Panc1 (cell line): ENCODE results near the gene PEPD. TPM values are rescaled to one million over a fixed set of nuclear protein-coding genes. Genes with fewer than 3 reads are reported as not detected.

Source experiments
- ATAC-seq: fragments of 200-7000 bp; cut with Tn5 transposase; 2 replicates; pipeline ENCODE4 v1.9.1; 2020; ENCODE audit warnings: mild to moderate bottlenecking, moderate library complexity
- BruUV-seq: library from RNA; stranded (reverse); fragments of 400-500 nt; replicated peaks from 2 replicates; lab custom pipeline; 2021; lab: Mats Ljungman, UMichigan
- CTCF ChIA-PET: fragments of 300-600 bp; sonication (Branson Sonifier 250); formaldehyde crosslinking; loops from one replicate; lab custom pipeline; 2022; ENCODE audit warnings: antibody characterized with exemption; lab: Charles Lee
- POLR2A ChIA-PET: fragments of 300-600 bp; sonication (Branson Sonifier 250); formaldehyde crosslinking; loops from one replicate; lab custom pipeline; 2022; ENCODE audit warnings: antibody characterized with exemption; lab: Charles Lee
- DNase-seq: peaks from one replicate; pipeline ENCODE4 v3.0.0-alpha.2; 2010; ENCODE audit warnings: low read depth, low spot score
- H3K27ac ChIP-seq: 2 replicates; pipeline ENCODE4 v1.5.1; 2011; ENCODE audit warnings: mild to moderate bottlenecking, low read length, inconsistent platforms
- H3K27me3 ChIP-seq: fragments of 200-500 bp; sonication (Bioruptor generic); 2 replicates; pipeline ENCODE4 v1.6.0; 2014; ENCODE audit warnings: low read length, inconsistent platforms; ENCODE audit not compliant: control insufficient read depth, insufficient read depth
- H3K36me3 ChIP-seq: fragments of 200-500 bp; sonication (Bioruptor generic); 2 replicates; pipeline ENCODE4 v1.5.1; 2014; ENCODE audit warnings: inconsistent platforms, mild to moderate bottlenecking, low read length, moderate library complexity; ENCODE audit not compliant: control insufficient read depth, insufficient read depth
- H3K4me1 ChIP-seq: 2 replicates; pipeline ENCODE4 v1.5.1; 2011; ENCODE audit warnings: inconsistent platforms, mild to moderate bottlenecking, low read length, moderate library complexity; ENCODE audit not compliant: control insufficient read depth, insufficient read depth
- H3K4me3 ChIP-seq, 2 experiments: 2 replicates each; pipeline ENCODE4 v1.5.1; 2011 to 2012; ENCODE audit warnings: low read depth in 2 of 2, low read length in 2 of 2, mild to moderate bottlenecking in 2 of 2, inconsistent platforms in 1 of 2, moderate library complexity in 1 of 2
- H3K9me3 ChIP-seq: fragments of 200-500 bp; sonication (Bioruptor generic); 2 replicates; pipeline ENCODE4 v1.5.1; 2014; ENCODE audit warnings: low read depth, mild to moderate bottlenecking, inconsistent platforms, low read length, moderate library complexity; ENCODE audit not compliant: control insufficient read depth, insufficient read depth
- CTCF ChIP-seq: fragments of 450-650 bp; IDR thresholded peaks from 2 replicates; pipeline ENCODE4 v1.5.1; 2017; ENCODE audit warnings: mild to moderate bottlenecking
- POLR2AphosphoS5 ChIP-seq: IDR thresholded peaks from 2 replicates; pipeline ENCODE4 v1.6.1; 2012; ENCODE audit warnings: mild to moderate bottlenecking, low read depth, low read length, moderate library complexity
- REST ChIP-seq, 2 experiments: IDR thresholded peaks; 2 replicates each; pipeline ENCODE4 v1.6.1; 2011 to 2012; ENCODE audit warnings: low read depth in 2 of 2, control low read depth in 1 of 2, low read length in 1 of 2, mild to moderate bottlenecking in 1 of 2, moderate library complexity in 1 of 2; ENCODE audit not compliant: insufficient read depth in 1 of 2
- SIN3A ChIP-seq: IDR thresholded peaks from 2 replicates; pipeline ENCODE4 v1.6.1; 2012; ENCODE audit warnings: low read depth, mild to moderate bottlenecking, low read length, moderate library complexity, borderline replicate concordance; ENCODE audit not compliant: insufficient read depth
- TCF7L2 ChIP-seq: IDR thresholded peaks from 2 replicates; pipeline ENCODE4 v1.6.1; 2011; ENCODE audit warnings: mild to moderate bottlenecking, low read depth, low read length, inconsistent platforms
- in situ Hi-C: cut with HindIII; loops from 2 replicates; pipeline ENCODE4 v1.10.0; 2016; ENCODE audit warnings: low sequenced_read_pairs, low pct_unique_long_range_greater_than_20kb
- intact Hi-C: fragments of 100-400 bp; cut with micrococcal nuclease; formaldehyde crosslinking; loops from one replicate; pipeline ENCODE4 v1.10.0; 2022; ENCODE audit not compliant: unreplicated experiment
- total RNA-seq: library from RNA; stranded (reverse); gene quantifications from one replicate; pipeline ENCODE4 v1.2.1, GENCODE V29; 2021; ENCODE audit not compliant: unreplicated experiment

The PEPD gene
- total RNA-seq, 1 experiment from 2014 or later = 102 TPM

GRCh38 chr19:33500586-33500985, 21.0 kb downstream of the PEPD start:
- DNase-seq (no peak), ATAC-seq (no peak)
- no peak for TF ChIP-seq SIN3A
- TF ChIP-seq POLR2AphosphoS5 = no peak
- no peak for TF ChIP-seq TCF7L2
- no peak for TF ChIP-seq CTCF
- no peak for TF ChIP-seq REST (IDR thresholded peaks at IDR 0.05; ENCODE audit: insufficient read depth in 1 of 2, low read depth in 2 of 2, low read length in 1 of 2)
- intact Hi-C loops = no loop called here
- H3K4me3 ChIP-seq = no peak overlapping the region
- CTCF ChIA-PET = no interaction called here
- no peaks in the 10 kb centered on the region for H3K36me3 ChIP-seq
- in situ Hi-C loops = no loop called here
- no peaks in the 10 kb centered on the region for H3K27me3 ChIP-seq
- no peaks in the 10 kb centered on the region for H3K4me1 ChIP-seq
- BruUV-seq = no TSS peak
- no peaks in the 10 kb centered on the region for H3K9me3 ChIP-seq
- H3K27ac ChIP-seq = no peak overlapping the region
- POLR2A ChIA-PET = no interaction called here

- no peaks in the 10 kb centered on the region for H3K27me3 ChIP-seq
Observed at GRCh38 chr19:33499671-33500506, 21.7 kb downstream of the PEPD start.

More at GRCh38 chr19:33499671-33500506, 21.7 kb downstream of the PEPD start:
- no TSS peak for BruUV-seq
- DNase-seq (no peak), ATAC-seq (no peak)
- no peaks in the 10 kb centered on the region for H3K9me3 ChIP-seq
- intact Hi-C loops (no loop called here), in situ Hi-C loops (no loop called here)
- no peak overlapping the region for H3K27ac ChIP-seq
- H3K4me3 ChIP-seq = no peak overlapping the region
- no peak for TF ChIP-seq SIN3A
- no peak for TF ChIP-seq TCF7L2
- no peak for TF ChIP-seq CTCF
- TF ChIP-seq POLR2AphosphoS5 = no peak
- no peak for TF ChIP-seq REST (IDR thresholded peaks at IDR 0.05; ENCODE audit: insufficient read depth in 1 of 2, low read depth in 2 of 2, low read length in 1 of 2)
- ChIA-PET CTCF (no interaction called here), POLR2A (no interaction called here)
- H3K4me1 ChIP-seq = no peaks in the 10 kb centered on the region
- no peaks in the 10 kb centered on the region for H3K36me3 ChIP-seq
